HG03045 (cell line): ENCODE results near the gene PTPRM.

Source experiments
- ATAC-seq: cut with Tn5 transposase; IDR thresholded peaks from one replicate; pipeline ENCODE4 v1.9.1; 2021; ENCODE audit warnings: mild to moderate bottlenecking, moderate library complexity; ENCODE audit not compliant: unreplicated experiment

The PTPRM gene

GRCh38 chr18:8140841-8141501 is 573.9 kb downstream of the PTPRM start:
- ATAC-seq: no peak

DNA sequence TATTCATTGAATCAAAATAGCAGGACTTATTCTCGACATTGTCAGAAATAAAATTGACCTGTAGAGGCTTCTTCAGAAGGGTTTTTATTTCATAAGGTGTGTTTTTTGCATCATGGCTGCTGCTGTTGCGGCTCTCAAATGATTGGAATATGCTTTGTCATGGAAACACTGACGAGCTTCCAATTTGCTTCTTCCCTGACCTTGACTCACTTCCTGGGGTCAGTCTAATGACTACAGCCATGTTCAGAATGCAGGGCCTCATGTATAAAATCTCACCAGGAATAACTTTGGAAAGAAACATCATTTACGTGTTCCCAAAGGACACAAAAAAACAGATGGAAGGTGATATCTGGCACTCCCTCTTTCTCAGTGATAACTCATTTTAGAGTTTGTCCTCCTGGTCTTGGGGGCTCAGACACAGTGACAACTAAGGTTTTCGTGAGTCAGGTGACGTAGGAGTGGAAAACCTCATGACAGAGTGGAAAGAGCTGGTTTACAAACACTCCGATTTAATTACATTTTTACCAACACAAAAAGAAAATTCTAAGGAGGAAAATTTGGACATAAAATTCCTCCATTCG is 575.1 kb downstream of the PTPRM start:
- ATAC-seq: no peak

- no peak for ATAC-seq
Observed at GRCh38 chr18:8142932-8143331, 575.8 kb downstream of the PTPRM start.

GRCh38 chr18:8151181-8151580 is 584.1 kb downstream of the PTPRM start:
- no peak for ATAC-seq

DNA sequence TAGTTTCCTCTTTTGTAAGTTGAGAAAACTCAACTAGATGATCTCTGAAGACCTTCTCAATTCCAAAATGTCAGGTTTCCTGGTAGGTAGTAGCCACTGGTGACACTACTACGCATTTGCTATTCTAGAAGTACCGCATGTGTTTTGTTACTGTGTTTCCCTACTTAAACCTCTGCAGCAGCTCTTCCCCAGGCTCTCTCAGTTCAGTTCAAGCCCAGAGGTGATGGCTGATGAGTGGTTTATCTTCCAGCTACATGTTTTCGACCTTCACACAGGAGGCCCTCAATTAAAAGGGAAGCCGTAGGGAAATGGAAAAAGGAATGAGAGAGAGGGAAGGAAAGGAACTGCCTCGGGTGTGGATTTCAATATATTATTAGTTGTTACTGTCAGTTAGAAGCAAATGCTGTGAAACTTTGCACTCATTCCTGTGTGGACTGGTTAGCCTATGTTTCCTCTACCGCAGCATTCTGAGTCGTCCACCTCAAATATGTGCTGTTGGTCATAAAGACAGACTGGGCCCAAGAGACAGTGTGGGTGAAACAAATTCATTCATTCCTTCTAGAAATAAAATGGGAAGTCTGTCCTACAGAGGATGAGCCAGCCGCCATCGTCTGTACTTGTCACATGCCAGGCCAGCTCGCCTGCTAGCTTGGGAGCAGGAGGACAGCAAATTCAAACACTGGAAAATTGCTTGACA is 586.9 kb downstream of the PTPRM start:
- no peak for ATAC-seq

GRCh38 chr18:8162802-8163201 is 595.7 kb downstream of the PTPRM start:
- ATAC-seq: no peak

GRCh38 chr18:8163286-8163959 is 596.3 kb downstream of the PTPRM start:
- ATAC-seq: no peak

DNA sequence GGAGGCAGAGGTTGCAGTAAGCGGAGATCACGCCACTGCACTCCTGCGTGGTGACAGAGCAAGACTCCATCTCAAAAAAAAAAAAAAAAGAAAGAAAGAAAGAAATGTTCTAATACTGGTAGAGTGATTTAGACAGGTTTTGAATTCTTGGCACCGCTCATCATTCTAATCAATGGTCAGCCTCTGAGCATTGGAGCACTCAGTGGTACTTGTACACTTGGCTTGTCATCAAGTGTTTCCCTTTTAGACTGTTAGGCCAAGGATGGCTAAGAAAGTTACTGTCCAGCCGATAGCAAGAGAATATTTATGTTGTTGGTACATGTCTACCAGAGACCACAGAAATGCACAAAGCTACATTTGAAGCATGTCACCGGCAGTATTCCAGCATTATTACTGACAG is 598.0 kb downstream of the PTPRM start:
- ATAC-seq: no peak

GRCh38 chr18:8167026-8167425 is 599.9 kb downstream of the PTPRM start:
- no peak for ATAC-seq

DNA sequence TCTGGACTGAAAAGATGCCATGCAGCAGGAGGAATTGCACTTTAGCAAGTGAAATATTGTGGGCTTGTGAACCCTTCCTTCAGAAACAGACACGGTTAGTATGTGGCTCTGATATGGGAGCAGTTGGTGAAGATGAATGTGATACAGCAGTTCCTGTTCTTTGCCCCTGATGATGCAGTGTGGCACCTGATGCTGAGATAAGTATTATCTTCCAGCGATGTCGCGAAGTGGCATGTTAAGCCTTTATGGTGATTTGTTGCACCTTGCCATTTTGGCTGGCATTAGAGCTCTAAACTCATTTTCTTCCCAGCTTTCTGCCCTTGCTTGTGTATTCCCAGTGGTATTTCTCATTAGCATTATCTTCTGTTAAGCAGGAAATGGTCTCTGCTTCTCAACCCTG is 600.6 kb downstream of the PTPRM start:
- no peak for ATAC-seq

DNA sequence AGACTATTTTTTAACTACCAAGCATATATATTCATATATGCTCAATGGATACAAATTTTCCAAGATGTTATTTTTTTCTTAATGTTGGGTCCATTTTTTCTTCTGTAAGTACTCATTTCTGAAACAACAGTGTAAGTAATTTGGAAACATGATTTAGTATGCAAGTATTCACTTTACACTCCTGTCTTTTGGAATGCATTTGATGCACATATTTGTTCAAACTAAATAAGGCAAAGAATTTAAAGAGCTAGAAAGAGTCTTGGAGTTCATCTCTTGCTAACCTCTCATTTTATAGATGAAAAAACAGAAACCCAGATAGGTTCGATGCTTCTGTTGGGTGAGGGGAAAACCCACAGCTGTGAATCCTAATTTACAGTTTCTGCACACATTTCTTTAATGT is 602.6 kb downstream of the PTPRM start:
- no peak for ATAC-seq

- no peak for ATAC-seq
Observed at GRCh38 chr18:8174771-8175170, 607.7 kb downstream of the PTPRM start.

DNA sequence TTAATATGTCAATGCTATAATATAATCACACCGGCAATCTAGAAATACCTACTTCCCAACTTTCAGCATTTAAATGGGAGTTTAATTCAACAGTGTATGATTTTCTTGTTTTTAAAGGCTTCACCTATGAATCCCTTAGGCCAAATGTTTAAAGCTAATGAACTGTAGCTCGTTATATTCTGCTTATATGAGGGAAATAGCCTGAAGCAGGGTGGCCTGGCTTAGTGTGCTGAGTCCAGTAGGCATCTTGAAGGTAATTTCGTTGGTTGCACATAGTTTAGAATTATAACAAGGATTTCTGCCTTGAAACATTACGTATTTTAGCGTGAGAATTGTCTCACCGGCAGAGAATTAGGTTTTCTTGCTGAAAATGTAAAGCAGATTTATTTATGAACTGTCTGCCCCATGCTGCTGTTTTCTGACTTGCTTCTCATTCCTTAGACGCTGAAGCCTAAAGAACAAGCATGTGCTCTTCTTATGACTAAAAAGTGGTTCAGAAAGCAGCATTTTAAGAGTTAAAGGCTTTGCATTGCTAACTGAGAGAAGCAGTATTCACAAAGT is 608.5 kb downstream of the PTPRM start:
- no peak for ATAC-seq

- no peak for ATAC-seq
Observed at GRCh38 chr18:8176109-8176508, 609.0 kb downstream of the PTPRM start.

- ATAC-seq: no peak
Observed at GRCh38 chr18:8176554-8176953, 609.4 kb downstream of the PTPRM start.

DNA sequence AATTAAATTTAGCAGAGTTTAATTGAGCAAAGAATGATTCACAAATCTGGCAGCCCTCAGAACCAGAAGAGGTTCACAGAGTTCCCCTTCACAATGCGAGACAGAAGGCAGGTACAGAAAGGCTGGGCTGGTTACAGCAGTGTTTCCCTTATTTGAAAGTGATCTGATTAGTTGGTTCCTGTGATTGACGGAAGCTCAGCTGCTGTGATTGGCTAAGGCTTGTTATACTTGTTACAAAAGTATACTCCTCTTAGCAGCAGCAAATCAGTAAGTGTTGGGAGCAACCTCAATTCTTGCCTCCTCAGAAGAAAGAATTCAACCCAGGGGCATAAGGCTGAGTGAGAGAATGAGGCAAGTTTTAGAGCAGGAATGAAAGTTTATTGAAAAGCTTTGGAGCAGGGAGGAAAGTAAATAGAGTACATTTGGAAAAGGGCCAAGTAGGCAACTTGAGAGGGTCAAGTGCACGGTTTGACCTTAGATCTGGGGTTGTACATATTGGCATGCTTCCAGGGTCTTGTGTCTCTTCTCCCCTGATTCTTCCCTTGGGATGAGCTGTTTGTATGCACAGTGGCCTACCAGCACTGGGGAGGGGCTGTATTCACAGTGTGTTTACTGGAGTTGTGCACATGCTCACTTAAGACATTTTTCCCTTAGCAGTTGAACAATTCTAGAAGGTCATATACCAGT is 610.4 kb downstream of the PTPRM start:
- no peak for ATAC-seq

DNA sequence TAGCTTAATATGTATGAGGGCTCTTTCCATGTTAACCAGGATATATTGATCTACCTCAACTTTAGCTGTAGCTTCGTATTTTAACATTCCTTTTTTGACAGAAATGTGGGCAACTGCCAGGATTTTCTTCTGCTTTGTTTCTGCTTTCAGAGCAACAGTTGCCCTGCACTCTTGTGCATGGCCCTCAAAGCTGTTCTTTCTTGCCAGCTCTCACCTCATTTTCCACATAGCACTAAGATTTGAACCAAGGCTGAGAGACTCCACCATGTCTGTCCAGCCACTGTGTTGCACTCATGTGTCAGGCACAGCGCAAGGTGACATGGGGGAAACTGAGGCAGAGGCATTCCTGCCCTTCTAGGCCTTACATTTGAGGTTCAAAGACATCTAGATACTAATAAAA is 619.3 kb downstream of the PTPRM start:
- ATAC-seq: no peak

- ATAC-seq: no peak
Observed at GRCh38 chr18:8188184-8188583, 621.1 kb downstream of the PTPRM start.

DNA sequence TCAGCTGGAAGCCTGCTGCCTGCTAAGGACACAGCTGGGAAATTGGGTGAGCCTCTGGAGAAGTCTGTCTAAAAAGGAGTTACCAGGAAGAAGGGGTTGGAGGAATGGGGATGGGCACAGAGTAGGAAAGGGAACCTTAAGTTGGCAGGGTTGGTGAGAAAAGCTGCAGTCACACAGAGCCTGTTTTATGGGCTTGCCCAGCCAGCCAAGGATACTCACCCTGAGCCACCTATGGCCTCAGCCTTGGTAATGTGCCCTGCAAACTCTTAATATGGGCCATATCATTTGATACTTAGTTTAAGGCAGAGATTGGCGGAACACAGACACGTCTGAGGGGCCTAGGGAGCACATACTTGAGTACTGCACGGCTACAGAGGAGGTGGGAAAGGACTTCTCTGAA is 623.9 kb downstream of the PTPRM start:
- ATAC-seq: no peak

- no peak for ATAC-seq
Observed at GRCh38 chr18:8194431-8194830, 627.3 kb downstream of the PTPRM start.

GRCh38 chr18:8196238-8196637 is 629.1 kb downstream of the PTPRM start:
- no peak for ATAC-seq
